KG1 (cell line): Measurements from ENCODE around the gene SLC1A3.

Experiments
- DNase-seq: peaks from one replicate; lab custom pipeline; 2025; lab: John Stamatoyannopoulos, UW

The SLC1A3 gene

GRCh38 chr5:36599986-36600779, 6.2 kb upstream of the SLC1A3 start:
- no peak for DNase-seq

GRCh38 chr5:36600917-36601527, 5.4 kb upstream of the SLC1A3 start:
- DNase-seq: no peak

GRCh38 chr5:36602704-36603321, 3.6 kb upstream of the SLC1A3 start:
- no peak for DNase-seq

GRCh38 chr5:36605241-36605640, 1.2 kb upstream of the SLC1A3 start:
- DNase-seq: no peak

- DNase-seq: no peak
These were observed 374 bp upstream of the SLC1A3 start for GRCh38 chr5:36606036-36606427.

- DNase-seq: peak; percentile 50
These were observed 737 bp downstream of the SLC1A3 start for GRCh38 chr5:36607114-36607571.

GRCh38 chr5:36607838-36608783, 1.7 kb downstream of the SLC1A3 start:
- no peak for DNase-seq

GRCh38 chr5:36610621-36611020, 4.2 kb downstream of the SLC1A3 start:
- DNase-seq: no peak

GRCh38 chr5:36611520-36612274, 5.3 kb downstream of the SLC1A3 start:
- DNase-seq: no peak

GRCh38 chr5:36613241-36613640, 6.8 kb downstream of the SLC1A3 start:
- no peak for DNase-seq

- DNase-seq: no peak
These were observed 7.6 kb downstream of the SLC1A3 start for GRCh38 chr5:36613771-36614656.

- no peak for DNase-seq
These were observed 8.4 kb downstream of the SLC1A3 start for GRCh38 chr5:36614657-36615308.

- no peak for DNase-seq
These were observed 12.7 kb downstream of the SLC1A3 start for GRCh38 chr5:36619012-36619635.

GRCh38 chr5:36621985-36622384, 15.6 kb downstream of the SLC1A3 start:
- no peak for DNase-seq

- DNase-seq: no peak
These were observed 17.4 kb downstream of the SLC1A3 start for GRCh38 chr5:36623832-36624231.

- no peak for DNase-seq
These were observed 17.9 kb downstream of the SLC1A3 start for GRCh38 chr5:36624277-36624676.

- no peak for DNase-seq
These were observed 22.3 kb downstream of the SLC1A3 start for GRCh38 chr5:36628695-36629094.

GRCh38 chr5:36629729-36630128, 23.3 kb downstream of the SLC1A3 start:
- no peak for DNase-seq
